Right atrium auricular region (tissue), 2 donors: ENCODE results near the gene TBC1D23. TPM values are rescaled to one million over a fixed set of nuclear protein-coding genes. Genes with fewer than 3 reads are reported as not detected.
"Not testable (repeated sequence)": the region's sequence is repeated elsewhere in the genome, so short reads cannot be mapped to it uniquely, and the experiment has no call there.

Experiments
- DNase-seq: peaks from one replicate; pipeline ENCODE4 v3.0.0-alpha.2; 2019; ENCODE audit warnings: low spot score
- H3K27ac ChIP-seq, 2 donors: fragments of 200-600 bp; sonication (generic); 1 replicate in 1 of 2; 2 replicates in 1 of 2; pipeline ENCODE4 v1.5.1; 2016 to 2019
- H3K27me3 ChIP-seq, 2 donors: fragments of 200-600 bp; sonication (generic); one replicate each; pipeline versions ENCODE4 v1.5.1 to v1.6.0; 2017 to 2019
- H3K36me3 ChIP-seq: fragments of 200-600 bp; sonication (generic); one replicate; pipeline ENCODE4 v1.5.1; 2016
- H3K4me1 ChIP-seq, 2 donors: fragments of 200-600 bp; sonication (generic); one replicate each; pipeline versions ENCODE4 v1.5.1 to v1.6.0; 2017 to 2019
- H3K4me3 ChIP-seq, 2 donors: fragments of 200-600 bp; sonication (generic); 1 replicate in 1 of 2; 2 replicates in 1 of 2; pipeline ENCODE4 v1.5.1; 2017 to 2019; ENCODE audit warnings: mild to moderate bottlenecking in 1 of 2, moderate library complexity in 1 of 2
- H3K9me3 ChIP-seq, 2 donors: fragments of 200-600 bp; sonication (generic); one replicate each; pipeline ENCODE4 v1.5.1; 2019
- CTCF ChIP-seq, 2 donors: fragments of 200-600 bp; sonication (generic); IDR thresholded peaks; one replicate each; pipeline ENCODE4 v1.5.1; 2019; ENCODE audit warnings: antibody characterized with exemption in 2 of 2
- total RNA-seq, 2 donors: library from RNA; depleted of rRNA; stranded (reverse); fragments of >200 nt; gene quantifications; one replicate each; pipeline ENCODE4 v1.1.0, GENCODE V29; 2016

TBC1D23 gene
- total RNA-seq, 2 donors from 2014 or later: 16.3 to 39.5 TPM

GRCh38 chr3:100271522-100271921, 10.7 kb downstream of the TBC1D23 start:
- no peaks in the 10 kb centered on the region for H3K9me3 ChIP-seq
- H3K27me3 ChIP-seq: no peaks in the 10 kb centered on the region
- no peak for DNase-seq
- H3K4me1 ChIP-seq: peaks cover 0 to 29% of the 10 kb centered on the region in 2 donors
- no peak overlapping the region for H3K27ac ChIP-seq
- TF ChIP-seq CTCF (IDR thresholded peaks at IDR 0.05): no peak
- no peaks in the 10 kb centered on the region for H3K36me3 ChIP-seq
- H3K4me3 ChIP-seq: no peak overlapping the region

GRCh38 chr3:100272797-100273611, 12.2 kb downstream of the TBC1D23 start:
- DNase-seq, H3K4me3 ChIP-seq, H3K9me3 ChIP-seq, H3K27me3 ChIP-seq, H3K27ac ChIP-seq, H3K36me3 ChIP-seq: not testable (repeated sequence)
- peaks cover 0 to 33% of the 10 kb centered on the region in 2 donors for H3K4me1 ChIP-seq

DNA sequence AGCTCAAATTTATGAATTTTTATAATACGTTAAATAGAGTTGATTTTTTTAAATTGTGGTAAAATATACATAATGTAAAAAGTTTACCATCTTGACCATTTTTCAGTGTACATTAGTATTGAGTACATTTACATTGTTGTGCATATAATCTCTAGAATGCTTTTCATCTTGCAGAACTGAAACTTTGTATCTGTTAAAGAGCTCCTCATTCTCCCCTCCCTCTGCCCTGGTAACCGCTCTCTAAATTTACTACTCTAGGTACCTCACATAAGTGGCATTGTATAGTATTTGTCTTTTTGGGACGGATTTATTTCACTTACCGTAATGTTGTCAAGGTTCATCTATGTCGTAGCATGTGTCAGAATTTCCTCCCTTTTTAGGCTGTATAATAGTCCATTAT, 13.6 kb downstream of the TBC1D23 start:
- DNase-seq: no peak
- no peak for TF ChIP-seq CTCF (IDR thresholded peaks at IDR 0.05)
- Histone ChIP-seq H3K9me3 (no peaks in the 10 kb centered on the region), H3K4me1 (peaks cover 0 to 27% of the 10 kb centered on the region in 2 donors), H3K4me3 (no peak overlapping the region), H3K27ac (no peak overlapping the region), H3K27me3 (no peaks in the 10 kb centered on the region), H3K36me3 (no peaks in the 10 kb centered on the region)

- Histone ChIP-seq H3K36me3 (peaks cover 16% of the 10 kb centered on the region), H3K27ac (no peak overlapping the region), H3K9me3 (no peaks in the 10 kb centered on the region), H3K27me3 (no peaks in the 10 kb centered on the region), H3K4me3 (no peak overlapping the region), H3K4me1 (peaks cover 0 to 14% of the 10 kb centered on the region in 2 donors)
- no peak for DNase-seq
- no peak for TF ChIP-seq CTCF (IDR thresholded peaks at IDR 0.05)
Observed at GRCh38 chr3:100277255-100277800, 16.5 kb downstream of the TBC1D23 start.

- Histone ChIP-seq H3K27ac (no peak overlapping the region), H3K36me3 (peaks cover 32% of the 10 kb centered on the region), H3K4me1 (peaks cover 0 to 14% of the 10 kb centered on the region in 2 donors), H3K9me3 (no peaks in the 10 kb centered on the region), H3K4me3 (no peak overlapping the region), H3K27me3 (no peaks in the 10 kb centered on the region)
- TF ChIP-seq CTCF (IDR thresholded peaks at IDR 0.05): no peak
- no peak for DNase-seq
Observed at GRCh38 chr3:100278910-100279309, 18.1 kb downstream of the TBC1D23 start.

GRCh38 chr3:100288288-100288894, 27.6 kb downstream of the TBC1D23 start:
- no peak for TF ChIP-seq CTCF (IDR thresholded peaks at IDR 0.05)
- H3K36me3 ChIP-seq: peaks cover 49% of the 10 kb centered on the region
- no peak overlapping the region for H3K27ac ChIP-seq
- H3K4me3 ChIP-seq: no peak overlapping the region
- no peak for DNase-seq
- peaks cover 0 to 4% of the 10 kb centered on the region in 2 donors for H3K4me1 ChIP-seq
- no peaks in the 10 kb centered on the region for H3K9me3 ChIP-seq
- no peaks in the 10 kb centered on the region for H3K27me3 ChIP-seq
